AG08395 (cell line): ENCODE measurements around the gene CMA1.

Experiments
- DNase-seq: peaks from one replicate; pipeline ENCODE4 v3.0.0; 2012; ENCODE audit warnings: mixed read lengths, low spot score

The CMA1 gene

DNA sequence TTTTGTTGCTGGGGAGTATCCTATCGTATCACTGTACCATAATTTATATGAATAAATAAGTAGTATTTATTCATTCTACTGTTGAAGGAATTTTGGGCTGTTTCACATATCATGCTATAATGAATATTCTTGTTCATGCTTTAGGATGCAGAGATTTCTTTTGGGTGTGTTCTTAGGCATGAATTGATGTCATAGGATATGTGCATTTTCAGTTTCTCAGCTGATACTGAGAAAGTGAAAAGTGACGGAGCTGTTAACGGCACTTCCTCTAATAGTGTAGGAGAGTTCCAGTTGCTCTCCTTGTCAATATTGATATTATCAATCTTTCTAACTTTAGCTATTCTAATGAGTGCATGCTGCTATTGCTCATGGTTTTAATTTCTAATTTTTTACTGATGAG, 42.3 kb downstream of the CMA1 start:
- no peak for DNase-seq

GRCh38 chr14:24465368-24465767, 42.7 kb downstream of the CMA1 start:
- DNase-seq, result no peak

DNA sequence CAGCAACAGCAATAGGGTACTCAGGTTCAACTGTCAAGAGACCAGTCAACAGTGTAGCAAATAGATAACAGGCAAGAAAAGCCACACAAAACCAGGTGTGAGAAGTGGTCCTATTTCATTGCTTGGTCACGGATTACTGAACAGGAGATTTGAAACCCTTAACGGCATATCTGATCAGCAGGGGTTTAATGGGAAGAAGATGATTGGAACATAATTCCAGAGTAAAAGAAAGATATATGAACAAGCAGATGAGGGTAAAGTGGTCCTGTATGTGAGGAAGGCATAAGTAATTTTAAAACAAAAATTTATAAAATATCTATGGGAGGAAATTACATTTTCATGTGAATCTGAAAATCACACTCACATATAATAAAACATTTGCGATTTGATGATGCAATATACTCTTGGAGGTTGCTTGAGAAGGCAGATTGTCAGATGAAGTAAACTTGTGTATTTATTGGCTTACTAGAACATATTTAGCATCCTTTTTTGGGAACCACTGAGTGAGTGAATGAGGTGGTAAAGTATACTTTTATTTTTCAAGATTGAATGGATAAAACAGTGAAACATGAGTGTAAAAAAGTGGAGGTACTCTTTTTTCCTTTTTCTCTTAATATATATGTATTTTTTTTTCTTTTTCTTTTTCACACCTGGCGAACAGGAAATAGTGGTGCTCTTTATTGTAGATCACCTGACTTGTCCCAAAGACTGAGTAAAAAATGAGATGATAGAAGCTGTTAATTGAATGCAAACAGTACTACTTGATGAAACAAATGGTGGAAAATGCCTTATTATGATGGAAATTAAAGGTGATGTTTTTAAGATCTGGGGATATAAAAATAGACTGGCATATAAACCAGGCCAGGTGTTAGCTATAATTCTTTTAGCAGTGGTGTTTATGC, 43.9 kb downstream of the CMA1 start:
- no peak for DNase-seq

GRCh38 chr14:24463017-24463883, 44.8 kb downstream of the CMA1 start:
- DNase-seq, result no peak

- no peak for DNase-seq
Measured at GRCh38 chr14:24461336-24461735, 46.7 kb downstream of the CMA1 start.

GRCh38 chr14:24459331-24459730, 48.7 kb downstream of the CMA1 start:
- no peak for DNase-seq

GRCh38 chr14:24458736-24459135, 49.3 kb downstream of the CMA1 start:
- no peak for DNase-seq

DNA sequence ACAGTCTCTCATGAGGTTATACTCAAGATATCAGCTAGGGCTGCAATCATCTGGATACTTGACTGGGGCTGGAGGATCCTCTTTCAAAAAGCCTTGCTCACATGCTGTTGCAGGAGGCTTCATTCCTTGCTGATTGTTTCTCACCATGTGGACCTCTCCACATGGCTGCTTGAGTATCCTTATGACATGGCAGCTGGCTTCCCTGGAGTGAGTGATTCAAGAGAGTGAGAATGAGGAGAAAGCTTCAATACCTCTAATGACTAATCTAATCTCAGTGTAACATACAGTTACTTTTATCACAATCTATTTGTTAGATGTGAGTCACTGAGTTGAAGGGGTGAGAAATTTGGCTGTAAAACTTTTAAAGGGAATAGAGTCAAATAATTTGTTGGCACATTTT, 51.1 kb downstream of the CMA1 start:
- no peak for DNase-seq
